HTR-8/SVneo (cell line): Measurements from ENCODE around the gene RPTOR.

Experiments
- DNase-seq: peaks from one replicate; pipeline ENCODE4 v3.0.0; 2011; ENCODE audit warnings: low spot score, mixed read lengths; ENCODE audit not compliant: insufficient read length
- FAIRE-seq: peaks from 2 replicates; lab custom pipeline; 2011; peaks lifted over from hg19 to GRCh38; lab: Jason Lieb, UNC

The RPTOR gene

GRCh38 chr17:80940171-80941123, 395.8 kb downstream of the RPTOR start:
- DNase-seq (no peak), FAIRE-seq (no peak)

- DNase-seq (no peak), FAIRE-seq (no peak)
Observed at GRCh38 chr17:80941171-80941570, 396.5 kb downstream of the RPTOR start.

- DNase-seq (no peak), FAIRE-seq (no peak)
Observed at GRCh38 chr17:80941743-80942422, 397.2 kb downstream of the RPTOR start.

GRCh38 chr17:80942423-80943345, 398.0 kb downstream of the RPTOR start:
- DNase-seq: no peak
- no peak for FAIRE-seq

- FAIRE-seq (no peak), DNase-seq (no peak)
Observed at GRCh38 chr17:80943346-80944145, 398.9 kb downstream of the RPTOR start.

GRCh38 chr17:80944326-80944725, 399.7 kb downstream of the RPTOR start:
- FAIRE-seq (no peak), DNase-seq (no peak)

GRCh38 chr17:80945736-80946135, 401.1 kb downstream of the RPTOR start:
- DNase-seq (no peak), FAIRE-seq (no peak)

- DNase-seq (no peak), FAIRE-seq (no peak)
Observed at GRCh38 chr17:80946449-80946848, 401.8 kb downstream of the RPTOR start.

- FAIRE-seq: no peak
- no peak for DNase-seq
Observed at GRCh38 chr17:80947200-80947940, 402.7 kb downstream of the RPTOR start.

- no peak for FAIRE-seq
Observed at GRCh38 chr17:80948019-80948975, 403.7 kb downstream of the RPTOR start.

GRCh38 chr17:80948976-80949450, 404.4 kb downstream of the RPTOR start:
- FAIRE-seq (no peak), DNase-seq (no peak)

More at GRCh38 chr17:80948019-80948975, 403.7 kb downstream of the RPTOR start:
- no peak for DNase-seq

GRCh38 chr17:80949451-80950421, 405.1 kb downstream of the RPTOR start:
- no peak for FAIRE-seq

GRCh38 chr17:80950466-80951120, 406.0 kb downstream of the RPTOR start:
- DNase-seq (no peak), FAIRE-seq (no peak)

More at GRCh38 chr17:80949451-80950421, 405.1 kb downstream of the RPTOR start:
- DNase-seq: no peak

- DNase-seq (no peak), FAIRE-seq (no peak)
Observed at GRCh38 chr17:80951121-80952090, 406.8 kb downstream of the RPTOR start.

GRCh38 chr17:80952291-80952690, 407.7 kb downstream of the RPTOR start:
- DNase-seq (no peak), FAIRE-seq (no peak)
